ENCODE results near the gene SYTL1.

SYTL1 gene

GRCh38 chr1:27341525-27342252 is at the start of gene SYTL1:
TSS of gene SYTL1 (plus strand) at chr1:27342022. CDS start at chr1:27345335, 3,313 bp downstream.
- in situ Hi-C loops (cut with MboI; ENCODE audit: low sequenced_read_pairs, unreplicated experiment), result no loop called here
- no peak for TF ChIP-seq CTCF (IDR thresholded peaks at IDR 0.05; ENCODE audit: borderline replicate concordance, control extremely low read depth, extremely low read depth, insufficient read depth, missing control alignments)
- DNase-seq (ENCODE audit: low spot score), result peak; percentile 86

DNA sequence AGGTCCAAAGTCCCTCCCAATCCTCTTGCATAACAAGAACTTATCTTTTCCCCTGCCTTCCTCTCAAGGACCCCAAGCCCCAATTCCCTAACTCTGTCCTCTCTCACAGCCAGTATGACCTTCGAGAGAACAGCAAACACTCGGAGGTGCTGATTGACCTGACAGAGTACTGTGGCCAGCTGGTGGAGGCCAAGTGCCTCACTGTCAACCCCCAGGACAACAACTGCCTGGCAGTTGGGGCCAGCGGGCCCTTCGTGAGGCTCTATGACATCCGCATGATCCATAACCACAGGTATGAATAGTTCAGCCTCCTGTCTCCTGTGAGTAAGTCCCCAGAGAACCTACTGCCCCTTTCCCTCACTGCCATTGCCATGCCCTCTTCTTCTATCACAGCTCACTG is 49.7 kb upstream of the SYTL1 start:
- in situ Hi-C loops (cut with MboI; ENCODE audit: low sequenced_read_pairs, unreplicated experiment), result loop anchor here (25.0 kb wide), 1 partner anchor 105 kb away; no protein-coding TSS in a partner anchor
- TF ChIP-seq CTCF (IDR thresholded peaks at IDR 0.05; ENCODE audit: borderline replicate concordance, control extremely low read depth, extremely low read depth, insufficient read depth, missing control alignments), result no peak
- no peak for DNase-seq (ENCODE audit: low spot score)

GRCh38 chr1:27293915-27294314 is 47.9 kb upstream of the SYTL1 start:
- in situ Hi-C loops (cut with MboI; ENCODE audit: low sequenced_read_pairs, unreplicated experiment), result loop anchor here (25.0 kb wide), 1 partner anchor 107 kb away; no protein-coding TSS in a partner anchor
- TF ChIP-seq CTCF (IDR thresholded peaks at IDR 0.05; ENCODE audit: borderline replicate concordance, control extremely low read depth, extremely low read depth, insufficient read depth, missing control alignments), result no peak
- no peak for DNase-seq (ENCODE audit: low spot score)

DNA sequence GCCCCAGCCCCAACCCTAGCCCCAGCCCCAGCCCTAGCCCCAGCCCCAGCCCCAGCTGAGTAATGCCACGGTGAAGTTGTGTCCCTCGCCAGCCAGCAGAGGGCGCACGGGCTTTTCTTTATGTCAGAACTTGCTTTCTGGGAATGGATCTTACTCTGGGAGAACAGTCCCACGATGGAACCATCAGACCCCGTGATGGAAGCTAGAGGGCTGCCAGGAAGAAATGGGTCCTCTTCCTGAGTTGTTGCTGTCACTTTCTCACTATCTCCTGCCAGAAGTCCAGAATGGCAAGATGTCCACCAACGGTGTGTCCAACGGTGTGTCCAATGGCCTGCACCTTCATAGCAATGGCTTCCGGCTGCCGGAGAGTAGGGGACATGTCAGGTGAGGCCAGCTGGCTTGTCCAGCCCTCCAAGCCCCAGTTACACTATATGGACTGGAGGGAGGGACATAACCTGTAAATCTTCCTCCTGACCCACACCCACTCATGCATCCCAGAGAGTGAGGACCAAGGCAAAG is 45.0 kb upstream of the SYTL1 start:
- in situ Hi-C loops (cut with MboI; ENCODE audit: low sequenced_read_pairs, unreplicated experiment), result loop anchor here (5.0 to 25.0 kb wide), 2 partner anchors 95 to 110 kb away; partner anchors contain the start of gene GPR3
- peak; percentile 75 for TF ChIP-seq CTCF (IDR thresholded peaks at IDR 0.05; ENCODE audit: borderline replicate concordance, control extremely low read depth, extremely low read depth, insufficient read depth, missing control alignments)
- DNase-seq (ENCODE audit: low spot score), result peak; percentile 79

GRCh38 chr1:27297903-27298302 is 43.9 kb upstream of the SYTL1 start:
- in situ Hi-C loops (cut with MboI; ENCODE audit: low sequenced_read_pairs, unreplicated experiment), result loop anchor here (5.0 to 25.0 kb wide), 2 partner anchors 94 to 111 kb away; partner anchors contain the start of gene GPR3
- no peak for DNase-seq (ENCODE audit: low spot score)
- no peak for TF ChIP-seq CTCF (IDR thresholded peaks at IDR 0.05; ENCODE audit: borderline replicate concordance, control extremely low read depth, extremely low read depth, insufficient read depth, missing control alignments)

DNA sequence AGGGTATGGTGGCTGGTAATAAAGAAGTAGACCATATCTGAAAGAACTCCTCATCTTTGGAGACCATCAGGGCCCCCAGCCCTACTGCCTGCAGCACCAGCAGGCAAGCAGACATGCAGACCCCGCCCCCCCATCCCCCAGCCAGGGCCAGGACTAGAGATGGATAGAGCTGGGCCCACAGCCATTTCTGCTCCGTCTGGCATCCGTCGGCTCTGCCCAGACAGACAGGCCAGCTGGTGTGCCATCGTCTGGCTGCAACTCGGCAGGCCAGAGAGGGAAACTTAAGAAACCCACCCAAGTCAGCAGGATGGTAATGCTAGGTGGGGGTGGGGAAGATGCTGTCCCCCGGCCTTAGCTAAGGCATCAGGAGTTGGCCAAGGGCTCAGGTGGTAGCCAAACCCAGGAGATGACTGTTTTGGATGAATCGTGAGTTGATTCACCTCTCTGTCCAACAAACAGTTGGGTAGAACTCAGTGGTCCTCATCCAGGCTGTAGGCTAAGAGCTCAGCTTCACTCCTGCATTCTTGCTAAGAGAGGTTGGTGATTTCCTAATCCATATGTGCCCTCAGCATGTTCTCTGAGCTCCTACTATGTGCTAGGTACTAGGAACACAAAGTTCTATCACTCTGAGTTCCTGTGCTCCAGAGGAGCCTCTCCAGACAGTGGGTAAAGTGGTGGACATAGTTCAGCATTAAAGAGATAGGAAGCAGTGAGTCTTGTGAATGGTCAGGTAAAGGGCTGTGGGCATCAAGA is 43.0 kb upstream of the SYTL1 start:
- DNase-seq (ENCODE audit: low spot score), result no peak
- TF ChIP-seq CTCF (IDR thresholded peaks at IDR 0.05; ENCODE audit: borderline replicate concordance, control extremely low read depth, extremely low read depth, insufficient read depth, missing control alignments), result no peak
- in situ Hi-C loops (cut with MboI; ENCODE audit: low sequenced_read_pairs, unreplicated experiment), result loop anchor here (5.0 to 25.0 kb wide), 2 partner anchors 93 to 112 kb away; partner anchors contain the start of gene GPR3

Measured in GM13976 (cell line).